ENCODE data around the gene PRR23B.

PRR23B gene

DNA sequence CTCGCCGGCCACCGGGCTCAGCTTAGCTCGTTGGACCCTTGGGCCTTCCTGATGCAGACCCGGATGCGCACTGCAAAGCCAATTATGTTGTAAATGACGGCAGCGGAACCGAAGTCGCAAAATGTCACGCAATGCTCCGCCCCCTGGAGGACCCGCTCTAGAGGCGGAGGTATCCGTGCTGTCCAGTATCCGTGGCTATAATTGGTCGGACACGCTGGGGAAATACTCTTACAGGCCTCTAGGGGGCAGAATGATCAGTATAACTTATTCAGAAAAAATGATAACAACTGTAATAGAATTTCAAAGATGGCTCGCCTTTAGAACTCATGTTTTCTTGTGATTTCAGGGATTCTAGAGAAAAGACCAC, at the start of gene PRR23B:
TSS of gene PRR23B (minus strand) at position 59 of the 367 bp plus-strand sequence. CDS start 265 bp downstream, outside the sequence.
- Mint-ChIP-seq H3K4me3 (no peak within 1 kb of the TSS), H3K27ac (no peak within 1 kb of the TSS), H3K27me3 (ENCODE audit: low read depth) (no peaks in the 10 kb centered on the region), H3K9me3 (peaks cover 14% of the 10 kb centered on the region), H3K36me3 (ENCODE audit: low read depth) (peaks cover 7% of the 10 kb centered on the region), H3K4me1 (no peaks in the 10 kb centered on the region)
- TF ChIP-seq, protein P1, sequence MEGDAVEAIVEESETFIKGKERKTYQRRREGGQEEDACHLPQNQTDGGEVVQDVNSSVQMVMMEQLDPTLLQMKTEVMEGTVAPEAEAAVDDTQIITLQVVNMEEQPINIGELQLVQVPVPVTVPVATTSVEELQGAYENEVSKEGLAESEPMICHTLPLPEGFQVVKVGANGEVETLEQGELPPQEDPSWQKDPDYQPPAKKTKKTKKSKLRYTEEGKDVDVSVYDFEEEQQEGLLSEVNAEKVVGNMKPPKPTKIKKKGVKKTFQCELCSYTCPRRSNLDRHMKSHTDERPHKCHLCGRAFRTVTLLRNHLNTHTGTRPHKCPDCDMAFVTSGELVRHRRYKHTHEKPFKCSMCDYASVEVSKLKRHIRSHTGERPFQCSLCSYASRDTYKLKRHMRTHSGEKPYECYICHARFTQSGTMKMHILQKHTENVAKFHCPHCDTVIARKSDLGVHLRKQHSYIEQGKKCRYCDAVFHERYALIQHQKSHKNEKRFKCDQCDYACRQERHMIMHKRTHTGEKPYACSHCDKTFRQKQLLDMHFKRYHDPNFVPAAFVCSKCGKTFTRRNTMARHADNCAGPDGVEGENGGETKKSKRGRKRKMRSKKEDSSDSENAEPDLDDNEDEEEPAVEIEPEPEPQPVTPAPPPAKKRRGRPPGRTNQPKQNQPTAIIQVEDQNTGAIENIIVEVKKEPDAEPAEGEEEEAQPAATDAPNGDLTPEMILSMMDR (IDR thresholded peaks at IDR 0.05; ENCODE audit: unreplicated experiment in 3 of 3), result no peak

DNA sequence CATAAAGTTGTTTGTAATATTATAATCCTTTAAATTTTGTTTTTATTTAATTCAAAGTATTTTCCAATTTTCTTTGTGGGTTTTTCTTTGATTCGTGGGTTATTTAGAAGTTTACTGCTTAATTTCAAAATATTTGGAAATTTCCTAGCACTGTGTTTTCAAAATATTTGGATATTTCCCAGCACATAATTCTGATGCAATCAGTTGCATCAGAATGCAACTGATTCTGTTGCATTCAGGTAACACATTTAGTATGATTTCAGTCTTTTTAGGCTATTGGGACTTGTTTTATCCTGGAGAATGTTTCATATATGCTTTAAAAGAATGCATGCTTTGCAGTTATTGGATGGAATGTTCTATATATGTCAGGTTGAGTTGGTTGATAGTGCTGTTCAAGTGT, 42.2 kb upstream of the PRR23B start:
- Mint-ChIP-seq H3K27me3 (ENCODE audit: low read depth) (no peaks in the 10 kb centered on the region), H3K36me3 (ENCODE audit: low read depth) (no peaks in the 10 kb centered on the region), H3K9me3 (no peaks in the 10 kb centered on the region), H3K27ac (no peak overlapping the region), H3K4me3 (no peak overlapping the region), H3K4me1 (no peaks in the 10 kb centered on the region)
- TF ChIP-seq, protein P1 (IDR thresholded peaks at IDR 0.05; ENCODE audit: unreplicated experiment in 3 of 3), result no peak

DNA sequence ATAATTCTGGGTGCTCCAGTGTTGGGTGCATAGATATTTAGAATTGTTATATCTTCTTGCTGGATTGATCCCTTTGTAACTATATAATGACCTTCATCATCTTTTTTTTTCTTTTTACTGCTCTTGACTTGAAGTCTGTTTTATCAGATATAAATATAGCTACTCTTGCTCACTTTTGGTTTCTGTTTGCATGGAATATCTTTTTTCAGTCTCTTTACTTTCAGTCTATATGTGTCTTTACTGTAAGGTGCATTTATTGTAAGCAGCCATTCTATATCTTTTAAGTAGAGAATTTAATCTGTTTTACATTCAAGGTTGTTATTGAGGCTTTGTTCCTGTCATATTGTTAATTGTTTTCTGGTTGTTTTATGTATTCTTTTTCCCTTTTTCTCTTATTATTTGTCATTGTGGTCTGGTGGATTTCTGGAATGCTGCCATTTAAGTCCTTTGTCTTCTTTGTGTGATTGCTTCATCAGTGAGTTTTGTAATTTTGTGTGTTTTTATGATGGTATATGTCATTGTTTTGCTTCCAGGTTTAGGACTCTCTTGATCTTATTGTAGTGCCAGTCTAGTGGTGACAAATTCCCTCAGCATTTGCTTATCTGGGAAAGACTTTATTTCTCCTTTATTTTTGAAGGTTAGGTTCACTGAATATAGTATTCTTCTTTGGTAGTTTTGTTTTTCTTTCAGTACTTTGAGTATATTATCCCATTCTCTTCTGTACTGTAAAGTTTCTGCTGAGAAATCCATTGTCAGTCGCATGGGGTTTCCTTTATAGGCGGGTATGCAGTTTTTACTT, 32.3 kb upstream of the PRR23B start:
- Mint-ChIP-seq H3K27me3 (ENCODE audit: low read depth) (peaks cover 9% of the 10 kb centered on the region), H3K4me1 (no peaks in the 10 kb centered on the region), H3K9me3 (peaks cover 18% of the 10 kb centered on the region), H3K27ac (no peak overlapping the region), H3K36me3 (ENCODE audit: low read depth) (no peaks in the 10 kb centered on the region), H3K4me3 (no peak overlapping the region)
- TF ChIP-seq, protein P1 (IDR thresholded peaks at IDR 0.05; ENCODE audit: unreplicated experiment in 3 of 3), result no peak

DNA sequence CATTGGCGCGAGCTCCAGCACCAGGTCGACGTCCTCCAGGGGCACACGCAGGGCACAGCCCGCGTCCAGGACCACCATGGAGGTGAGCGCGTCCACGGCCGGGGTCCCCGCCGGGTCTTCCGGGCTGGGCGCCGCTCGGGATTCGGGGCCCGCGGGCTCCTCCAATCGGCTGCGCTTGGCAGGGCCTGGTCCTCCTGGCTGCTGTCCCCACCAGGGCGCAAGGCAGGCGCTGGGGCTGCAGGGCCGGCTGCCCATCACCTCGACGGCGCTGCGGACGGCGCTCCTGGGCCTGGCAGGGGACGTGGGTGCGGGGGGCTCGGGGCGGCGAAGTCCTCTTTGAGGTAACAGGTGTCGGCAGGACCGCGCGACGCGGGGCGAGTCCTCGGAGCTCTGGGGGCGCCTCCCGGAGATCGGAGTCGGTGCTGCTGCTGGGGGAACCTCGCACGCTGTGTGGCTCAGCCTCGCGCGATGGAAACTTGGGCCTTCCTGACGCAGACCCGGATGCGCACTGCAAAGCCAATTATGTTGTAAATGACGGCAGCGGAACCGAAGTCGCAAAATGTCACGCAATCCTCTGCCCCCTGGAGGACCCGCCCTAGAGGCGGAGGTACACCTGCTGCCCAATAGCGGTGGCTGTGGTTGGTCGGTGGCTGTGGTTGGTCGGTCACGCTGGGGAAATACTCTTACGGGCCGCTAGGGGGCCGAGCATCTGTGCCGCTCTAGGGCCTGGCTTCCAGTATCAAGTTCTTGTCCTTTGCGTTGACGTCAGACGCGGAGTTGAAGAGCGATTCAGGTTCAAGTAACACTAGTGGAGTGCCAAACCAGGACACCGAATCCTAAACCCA, 23.9 kb upstream of the PRR23B start, which contains the start of gene PRR23C:
TSS of gene PRR23C (minus strand) at position 527 of the 845 bp plus-strand sequence. CDS start at position 255, 272 bp downstream.
- Mint-ChIP-seq H3K36me3 (ENCODE audit: low read depth) (no peaks in the 10 kb centered on the region), H3K27me3 (ENCODE audit: low read depth) (peaks cover 6% of the 10 kb centered on the region), H3K4me1 (no peaks in the 10 kb centered on the region), H3K4me3 (no peak within 1 kb of the TSS), H3K9me3 (peaks cover 21% of the 10 kb centered on the region), H3K27ac (no peak within 1 kb of the TSS)
- TF ChIP-seq, protein P1 (IDR thresholded peaks at IDR 0.05; ENCODE audit: unreplicated experiment in 3 of 3), result no peak

DNA sequence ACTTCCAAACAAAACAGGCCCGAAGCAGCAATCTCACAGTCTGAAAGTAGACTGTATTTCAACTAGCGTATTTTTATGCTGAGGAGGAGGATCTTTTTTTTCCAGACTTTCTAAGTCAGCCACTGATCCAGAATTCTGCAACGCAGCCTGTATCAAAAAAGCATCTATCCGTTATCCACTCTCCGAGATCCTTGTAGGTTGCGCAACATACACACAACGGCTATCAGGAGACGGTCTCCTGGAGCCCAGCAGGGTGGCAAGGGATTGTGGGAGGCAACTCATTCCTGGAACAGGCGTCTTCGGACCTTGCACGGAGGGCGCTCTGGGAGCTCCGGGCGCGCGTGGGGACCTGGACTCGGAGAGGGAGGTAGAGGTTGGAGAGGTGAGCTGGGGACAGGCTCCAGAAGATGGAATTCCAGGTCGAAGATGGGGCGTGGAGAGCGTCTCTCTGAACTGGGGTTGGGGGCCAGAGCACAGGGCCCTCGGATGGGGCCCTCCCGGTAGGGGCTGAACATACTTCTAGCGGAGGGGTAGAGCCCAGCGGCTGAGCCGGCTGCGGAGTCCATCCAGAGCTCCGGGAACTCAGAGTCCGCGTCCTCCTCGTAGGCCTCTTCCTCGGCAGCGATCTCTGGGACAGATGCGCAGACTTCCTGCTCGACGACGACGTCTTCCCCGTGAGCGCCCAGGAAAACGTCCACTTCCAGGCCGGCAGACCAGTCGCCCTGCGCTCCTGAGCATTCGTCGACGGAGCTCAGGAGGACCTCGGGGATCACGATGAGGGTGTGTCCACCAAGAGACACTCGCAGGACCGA, 23.0 kb upstream of the PRR23B start:
- peaks cover 18% of the 10 kb centered on the region for H3K9me3 Mint-ChIP-seq
- H3K27me3 Mint-ChIP-seq (ENCODE audit: low read depth), result peaks cover 6% of the 10 kb centered on the region
- H3K4me3 Mint-ChIP-seq, result no peak overlapping the region
- no peaks in the 10 kb centered on the region for H3K36me3 Mint-ChIP-seq (ENCODE audit: low read depth)
- no peaks in the 10 kb centered on the region for H3K4me1 Mint-ChIP-seq
- TF ChIP-seq, protein P1 (IDR thresholded peaks at IDR 0.05; ENCODE audit: unreplicated experiment in 3 of 3), result no peak
- no peak overlapping the region for H3K27ac Mint-ChIP-seq
